Right lobe of liver (tissue), 4 donors: ENCODE results near the gene FLNB.

Experiments used
- POLR2A ChIP-seq: fragments of 450-650 bp; IDR thresholded peaks from one replicate; pipeline ENCODE4 v1.6.1; 2017; ENCODE audit warnings: antibody characterized with exemption, mild to moderate bottlenecking
- TF ChIP-seq, protein P1 (sequence below), 4 donors: fragments of 200-600 bp in 3 of 4; fragments of 450-650 bp in 1 of 4; IDR thresholded peaks; one replicate each; pipeline versions ENCODE4 v1.5.1 to v1.8.0; 2016 to 2022; ENCODE audit warnings: antibody characterized with exemption in 4 of 4, mild to moderate bottlenecking in 2 of 4
- donor health status: DM: no; HTN: no; CAD: no.
- donor health status: DM: no; HTN: no; CAD: no.
- donor health status: DM: no; HTN: yes; CAD: no.

DNA sequence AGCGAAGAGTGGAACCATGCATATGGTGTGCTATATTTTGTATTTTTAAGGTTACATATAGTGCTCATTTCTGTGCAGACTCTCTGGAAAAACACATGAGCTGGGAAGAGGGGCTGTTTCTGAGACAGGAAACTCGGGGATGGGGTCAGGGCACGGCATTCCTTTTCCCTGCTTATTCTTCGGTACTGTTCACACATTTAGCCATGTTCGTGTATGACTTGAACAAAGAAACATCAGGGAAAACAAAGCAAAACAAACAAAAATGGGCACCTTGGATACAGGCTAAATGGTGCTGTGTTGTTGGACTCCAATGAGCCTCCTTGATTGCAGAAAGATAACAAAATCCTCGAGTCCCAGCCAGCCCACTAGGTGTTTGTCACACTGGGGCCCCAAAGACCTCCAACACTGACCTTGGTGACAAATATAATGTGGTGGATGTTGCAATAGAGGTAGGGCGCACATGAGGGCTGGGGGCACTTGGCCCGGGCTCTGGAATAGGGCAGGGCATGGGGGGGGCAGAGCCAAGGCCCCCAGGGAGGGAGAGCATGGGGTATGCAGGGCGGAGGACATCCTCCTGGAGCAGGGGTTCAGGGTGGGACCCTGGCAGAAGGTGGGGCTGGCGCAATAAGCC, 183.3 kb downstream of the FLNB start:
- TF ChIP-seq, protein P1, sequence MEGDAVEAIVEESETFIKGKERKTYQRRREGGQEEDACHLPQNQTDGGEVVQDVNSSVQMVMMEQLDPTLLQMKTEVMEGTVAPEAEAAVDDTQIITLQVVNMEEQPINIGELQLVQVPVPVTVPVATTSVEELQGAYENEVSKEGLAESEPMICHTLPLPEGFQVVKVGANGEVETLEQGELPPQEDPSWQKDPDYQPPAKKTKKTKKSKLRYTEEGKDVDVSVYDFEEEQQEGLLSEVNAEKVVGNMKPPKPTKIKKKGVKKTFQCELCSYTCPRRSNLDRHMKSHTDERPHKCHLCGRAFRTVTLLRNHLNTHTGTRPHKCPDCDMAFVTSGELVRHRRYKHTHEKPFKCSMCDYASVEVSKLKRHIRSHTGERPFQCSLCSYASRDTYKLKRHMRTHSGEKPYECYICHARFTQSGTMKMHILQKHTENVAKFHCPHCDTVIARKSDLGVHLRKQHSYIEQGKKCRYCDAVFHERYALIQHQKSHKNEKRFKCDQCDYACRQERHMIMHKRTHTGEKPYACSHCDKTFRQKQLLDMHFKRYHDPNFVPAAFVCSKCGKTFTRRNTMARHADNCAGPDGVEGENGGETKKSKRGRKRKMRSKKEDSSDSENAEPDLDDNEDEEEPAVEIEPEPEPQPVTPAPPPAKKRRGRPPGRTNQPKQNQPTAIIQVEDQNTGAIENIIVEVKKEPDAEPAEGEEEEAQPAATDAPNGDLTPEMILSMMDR (IDR thresholded peaks at IDR 0.05) = no peak
- no peak for TF ChIP-seq POLR2A
